ENCODE data around the gene ASAP3.

ASAP3 gene

DNA sequence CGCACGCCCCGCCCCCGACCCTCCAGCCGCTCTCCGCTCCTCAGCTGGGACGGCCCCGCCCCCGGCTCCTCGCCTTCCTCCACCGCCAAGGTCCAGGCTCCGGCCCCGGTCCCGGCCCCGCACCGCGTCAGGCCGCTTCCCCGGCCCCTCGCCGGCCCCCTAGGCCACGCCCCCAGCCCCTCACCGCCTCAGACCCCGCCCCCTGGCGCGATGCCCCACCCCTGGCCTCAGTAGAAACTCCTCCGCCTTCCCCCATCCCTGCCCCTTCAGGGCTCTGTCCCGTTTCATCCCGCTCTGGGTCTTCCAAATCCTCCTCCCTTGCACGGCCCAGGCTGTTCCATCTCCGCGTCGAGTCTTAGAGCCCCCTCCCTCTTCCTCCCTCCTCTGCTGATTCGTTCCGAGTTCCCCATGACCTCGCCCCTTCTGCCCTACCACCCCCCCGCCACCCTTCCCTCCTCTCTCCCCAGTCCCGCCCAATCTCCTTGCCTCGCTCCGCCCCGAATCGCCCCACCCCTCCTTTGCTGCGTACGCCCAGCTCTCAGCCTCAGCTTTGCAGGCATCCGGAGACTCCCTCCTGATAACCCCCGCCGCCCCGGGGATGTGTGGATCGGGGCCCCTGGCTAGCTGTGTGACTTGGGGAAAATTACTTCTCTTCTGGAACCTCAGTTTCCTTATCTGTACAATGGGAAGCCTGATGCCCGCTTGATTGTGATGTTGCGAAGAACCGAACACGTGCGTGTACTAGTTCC is 448 bp upstream of the ASAP3 start (continued):
- TF ChIP-seq, protein P1, sequence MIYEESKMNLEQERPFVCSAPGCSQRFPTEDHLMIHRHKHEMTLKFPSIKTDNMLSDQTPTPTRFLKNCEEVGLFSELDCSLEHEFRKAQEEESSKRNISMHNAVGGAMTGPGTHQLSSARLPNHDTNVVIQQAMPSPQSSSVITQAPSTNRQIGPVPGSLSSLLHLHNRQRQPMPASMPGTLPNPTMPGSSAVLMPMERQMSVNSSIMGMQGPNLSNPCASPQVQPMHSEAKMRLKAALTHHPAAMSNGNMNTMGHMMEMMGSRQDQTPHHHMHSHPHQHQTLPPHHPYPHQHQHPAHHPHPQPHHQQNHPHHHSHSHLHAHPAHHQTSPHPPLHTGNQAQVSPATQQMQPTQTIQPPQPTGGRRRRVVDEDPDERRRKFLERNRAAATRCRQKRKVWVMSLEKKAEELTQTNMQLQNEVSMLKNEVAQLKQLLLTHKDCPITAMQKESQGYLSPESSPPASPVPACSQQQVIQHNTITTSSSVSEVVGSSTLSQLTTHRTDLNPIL (CRISPR knock-in tag; IDR thresholded peaks at IDR 0.05; ENCODE audit: low read depth) = no peak
- TF ChIP-seq CSDC2 (CRISPR knock-in tag; IDR thresholded peaks at IDR 0.05) = no peak

DNA sequence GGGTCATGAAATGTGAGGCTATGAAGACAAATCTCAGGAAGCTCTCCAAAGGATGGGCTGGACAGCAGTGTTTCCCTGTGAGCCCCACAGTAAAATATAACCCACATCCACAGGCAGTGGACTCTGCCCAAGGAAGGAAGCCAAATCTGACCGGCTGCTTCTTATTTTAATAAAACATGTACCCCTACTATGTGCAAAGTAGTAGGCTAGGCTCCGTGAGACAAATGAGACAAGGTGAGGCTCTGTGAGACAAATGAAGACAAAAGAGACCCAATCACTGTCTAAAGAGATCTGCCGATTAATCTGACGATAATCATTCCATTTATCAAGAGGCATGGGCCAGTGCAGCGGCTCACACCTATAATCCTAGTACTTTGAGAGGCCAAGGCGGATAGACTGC is 2.1 kb downstream of the ASAP3 start:
- no peak for ATAC-seq
- TF ChIP-seq GLIS3 (CRISPR knock-in tag; IDR thresholded peaks at IDR 0.05) = no peak
- TF ChIP-seq ZFP30 (CRISPR knock-in tag; IDR thresholded peaks at IDR 0.05) = no peak
- TF ChIP-seq ZFP3 (CRISPR knock-in tag; IDR thresholded peaks at IDR 0.05) = no peak
- TF ChIP-seq, protein P2, sequence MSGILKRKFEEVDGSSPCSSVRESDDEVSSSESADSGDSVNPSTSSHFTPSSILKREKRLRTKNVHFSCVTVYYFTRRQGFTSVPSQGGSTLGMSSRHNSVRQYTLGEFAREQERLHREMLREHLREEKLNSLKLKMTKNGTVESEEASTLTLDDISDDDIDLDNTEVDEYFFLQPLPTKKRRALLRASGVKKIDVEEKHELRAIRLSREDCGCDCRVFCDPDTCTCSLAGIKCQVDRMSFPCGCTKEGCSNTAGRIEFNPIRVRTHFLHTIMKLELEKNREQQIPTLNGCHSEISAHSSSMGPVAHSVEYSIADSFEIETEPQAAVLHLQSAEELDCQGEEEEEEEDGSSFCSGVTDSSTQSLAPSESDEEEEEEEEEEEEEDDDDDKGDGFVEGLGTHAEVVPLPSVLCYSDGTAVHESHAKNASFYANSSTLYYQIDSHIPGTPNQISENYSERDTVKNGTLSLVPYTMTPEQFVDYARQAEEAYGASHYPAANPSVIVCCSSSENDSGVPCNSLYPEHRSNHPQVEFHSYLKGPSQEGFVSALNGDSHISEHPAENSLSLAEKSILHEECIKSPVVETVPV (CRISPR knock-in tag; IDR thresholded peaks at IDR 0.05) = no peak
- TF ChIP-seq ZNF70 (CRISPR knock-in tag; IDR thresholded peaks at IDR 0.05) = no peak
- no peak for TF ChIP-seq RARB (CRISPR knock-in tag; IDR thresholded peaks at IDR 0.05)
- TF ChIP-seq, protein P3, sequence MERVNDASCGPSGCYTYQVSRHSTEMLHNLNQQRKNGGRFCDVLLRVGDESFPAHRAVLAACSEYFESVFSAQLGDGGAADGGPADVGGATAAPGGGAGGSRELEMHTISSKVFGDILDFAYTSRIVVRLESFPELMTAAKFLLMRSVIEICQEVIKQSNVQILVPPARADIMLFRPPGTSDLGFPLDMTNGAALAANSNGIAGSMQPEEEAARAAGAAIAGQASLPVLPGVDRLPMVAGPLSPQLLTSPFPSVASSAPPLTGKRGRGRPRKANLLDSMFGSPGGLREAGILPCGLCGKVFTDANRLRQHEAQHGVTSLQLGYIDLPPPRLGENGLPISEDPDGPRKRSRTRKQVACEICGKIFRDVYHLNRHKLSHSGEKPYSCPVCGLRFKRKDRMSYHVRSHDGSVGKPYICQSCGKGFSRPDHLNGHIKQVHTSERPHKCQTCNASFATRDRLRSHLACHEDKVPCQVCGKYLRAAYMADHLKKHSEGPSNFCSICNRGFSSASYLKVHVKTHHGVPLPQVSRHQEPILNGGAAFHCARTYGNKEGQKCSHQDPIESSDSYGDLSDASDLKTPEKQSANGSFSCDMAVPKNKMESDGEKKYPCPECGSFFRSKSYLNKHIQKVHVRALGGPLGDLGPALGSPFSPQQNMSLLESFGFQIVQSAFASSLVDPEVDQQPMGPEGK (CRISPR knock-in tag; IDR thresholded peaks at IDR 0.05; ENCODE audit: borderline replicate concordance) = no peak
- no peak for TF ChIP-seq BACH2 (CRISPR knock-in tag; IDR thresholded peaks at IDR 0.05; ENCODE audit: borderline replicate concordance)
- no peak for TF ChIP-seq OSR1 (CRISPR knock-in tag; IDR thresholded peaks at IDR 0.05)
- TF ChIP-seq, protein P4, sequence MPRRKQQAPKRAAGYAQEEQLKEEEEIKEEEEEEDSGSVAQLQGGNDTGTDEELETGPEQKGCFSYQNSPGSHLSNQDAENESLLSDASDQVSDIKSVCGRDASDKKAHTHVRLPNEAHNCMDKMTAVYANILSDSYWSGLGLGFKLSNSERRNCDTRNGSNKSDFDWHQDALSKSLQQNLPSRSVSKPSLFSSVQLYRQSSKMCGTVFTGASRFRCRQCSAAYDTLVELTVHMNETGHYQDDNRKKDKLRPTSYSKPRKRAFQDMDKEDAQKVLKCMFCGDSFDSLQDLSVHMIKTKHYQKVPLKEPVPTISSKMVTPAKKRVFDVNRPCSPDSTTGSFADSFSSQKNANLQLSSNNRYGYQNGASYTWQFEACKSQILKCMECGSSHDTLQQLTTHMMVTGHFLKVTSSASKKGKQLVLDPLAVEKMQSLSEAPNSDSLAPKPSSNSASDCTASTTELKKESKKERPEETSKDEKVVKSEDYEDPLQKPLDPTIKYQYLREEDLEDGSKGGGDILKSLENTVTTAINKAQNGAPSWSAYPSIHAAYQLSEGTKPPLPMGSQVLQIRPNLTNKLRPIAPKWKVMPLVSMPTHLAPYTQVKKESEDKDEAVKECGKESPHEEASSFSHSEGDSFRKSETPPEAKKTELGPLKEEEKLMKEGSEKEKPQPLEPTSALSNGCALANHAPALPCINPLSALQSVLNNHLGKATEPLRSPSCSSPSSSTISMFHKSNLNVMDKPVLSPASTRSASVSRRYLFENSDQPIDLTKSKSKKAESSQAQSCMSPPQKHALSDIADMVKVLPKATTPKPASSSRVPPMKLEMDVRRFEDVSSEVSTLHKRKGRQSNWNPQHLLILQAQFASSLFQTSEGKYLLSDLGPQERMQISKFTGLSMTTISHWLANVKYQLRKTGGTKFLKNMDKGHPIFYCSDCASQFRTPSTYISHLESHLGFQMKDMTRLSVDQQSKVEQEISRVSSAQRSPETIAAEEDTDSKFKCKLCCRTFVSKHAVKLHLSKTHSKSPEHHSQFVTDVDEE (CRISPR knock-in tag; IDR thresholded peaks at IDR 0.05) = no peak
- no peak for TF ChIP-seq CSDC2 (CRISPR knock-in tag; IDR thresholded peaks at IDR 0.05)
- no peak for TF ChIP-seq ESRRG (CRISPR knock-in tag; IDR thresholded peaks at IDR 0.05)
- TF ChIP-seq PPARA (CRISPR knock-in tag; IDR thresholded peaks at IDR 0.05; ENCODE audit: borderline replicate concordance) = no peak
- TF ChIP-seq SNAI2 (CRISPR knock-in tag; IDR thresholded peaks at IDR 0.05) = no peak
- no peak for TF ChIP-seq ISL1 (CRISPR knock-in tag; IDR thresholded peaks at IDR 0.05)
- TF ChIP-seq TCF4 (CRISPR knock-in tag; IDR thresholded peaks at IDR 0.05; ENCODE audit: borderline replicate concordance) = no peak
- TF ChIP-seq, protein P5, sequence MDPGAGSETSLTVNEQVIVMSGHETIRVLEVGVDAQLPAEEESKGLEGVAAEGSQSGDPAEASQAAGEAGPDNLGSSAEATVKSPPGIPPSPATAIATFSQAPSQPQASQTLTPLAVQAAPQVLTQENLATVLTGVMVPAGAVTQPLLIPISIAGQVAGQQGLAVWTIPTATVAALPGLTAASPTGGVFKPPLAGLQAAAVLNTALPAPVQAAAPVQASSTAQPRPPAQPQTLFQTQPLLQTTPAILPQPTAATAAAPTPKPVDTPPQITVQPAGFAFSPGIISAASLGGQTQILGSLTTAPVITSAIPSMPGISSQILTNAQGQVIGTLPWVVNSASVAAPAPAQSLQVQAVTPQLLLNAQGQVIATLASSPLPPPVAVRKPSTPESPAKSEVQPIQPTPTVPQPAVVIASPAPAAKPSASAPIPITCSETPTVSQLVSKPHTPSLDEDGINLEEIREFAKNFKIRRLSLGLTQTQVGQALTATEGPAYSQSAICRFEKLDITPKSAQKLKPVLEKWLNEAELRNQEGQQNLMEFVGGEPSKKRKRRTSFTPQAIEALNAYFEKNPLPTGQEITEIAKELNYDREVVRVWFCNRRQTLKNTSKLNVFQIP (CRISPR knock-in tag; IDR thresholded peaks at IDR 0.05; ENCODE audit: borderline replicate concordance, low read depth) = no peak
- TF ChIP-seq ARNTL (CRISPR knock-in tag; IDR thresholded peaks at IDR 0.05; ENCODE audit: borderline replicate concordance, low read depth) = no peak
- no peak for TF ChIP-seq ZC3H10 (CRISPR knock-in tag; IDR thresholded peaks at IDR 0.05)
- TF ChIP-seq TOX (CRISPR knock-in tag; IDR thresholded peaks at IDR 0.05; ENCODE audit: borderline replicate concordance) = no peak

DNA sequence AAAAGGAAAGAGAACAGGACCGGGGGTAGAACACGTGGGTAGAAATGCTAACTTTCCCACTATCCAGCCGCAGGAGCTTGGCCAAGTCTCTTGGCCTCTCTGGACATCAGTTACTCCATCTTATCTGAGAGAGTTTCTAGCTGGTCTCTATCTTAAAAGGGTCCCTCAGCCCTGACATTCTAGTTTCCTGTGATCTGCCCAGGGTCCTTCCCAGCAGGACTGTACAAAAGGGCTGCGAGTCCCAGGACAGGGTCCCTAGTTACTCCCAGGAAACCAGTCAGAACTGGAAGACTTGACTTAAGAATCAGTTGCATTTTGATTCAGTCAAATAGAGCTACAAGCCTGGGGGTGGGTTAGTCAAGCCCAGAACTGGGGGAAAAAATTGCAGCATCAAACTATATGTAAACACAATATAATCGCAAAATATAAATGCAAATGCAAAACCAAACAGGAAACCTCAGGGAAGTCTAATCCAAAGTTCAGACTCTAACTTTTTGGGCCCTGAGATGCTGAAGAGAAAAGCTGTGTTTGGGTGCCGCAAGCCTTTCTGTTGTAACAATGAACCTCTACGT is 2.9 kb downstream of the ASAP3 start:
- no peak for ATAC-seq
- TF ChIP-seq ZNF70 (CRISPR knock-in tag; IDR thresholded peaks at IDR 0.05) (no peak), ZFP30 (CRISPR knock-in tag; IDR thresholded peaks at IDR 0.05) (no peak), SNAI2 (CRISPR knock-in tag; IDR thresholded peaks at IDR 0.05) (no peak), OSR1 (CRISPR knock-in tag; IDR thresholded peaks at IDR 0.05) (no peak), ZNF565 (CRISPR knock-in tag; conservative IDR thresholded peaks at IDR 0.05; ENCODE audit: low read depth) (no peak), TCF4 (CRISPR knock-in tag; IDR thresholded peaks at IDR 0.05; ENCODE audit: borderline replicate concordance) (no peak), RARB (CRISPR knock-in tag; IDR thresholded peaks at IDR 0.05) (no peak), ISL1 (CRISPR knock-in tag; IDR thresholded peaks at IDR 0.05) (no peak)
- TF ChIP-seq, protein P5 (CRISPR knock-in tag; IDR thresholded peaks at IDR 0.05; ENCODE audit: borderline replicate concordance, low read depth) = no peak
- TF ChIP-seq, protein P4 (CRISPR knock-in tag; IDR thresholded peaks at IDR 0.05) = no peak
